WTC11 (cell line): ENCODE results near the gene CALN1. TPM values are rescaled to one million over a fixed set of nuclear protein-coding genes. Genes with fewer than 3 reads are reported as not detected.

Experiments
- ATAC-seq: fragments of 200-7000 bp; cut with Tn5 transposase; 2 replicates; pipeline ENCODE4 v1.10.0; 2021; ENCODE audit warnings: mild to moderate bottlenecking, moderate library complexity
- CTCF ChIA-PET: fragments of 300-600 bp; sonication (Branson Sonifier 250); formaldehyde crosslinking; loops from one replicate; lab custom pipeline; 2021; ENCODE audit warnings: antibody characterized with exemption; lab: Charles Lee
- POLR2A ChIA-PET: fragments of 350-600 bp; sonication (Branson Sonifier 250); formaldehyde crosslinking; loops from one replicate; lab custom pipeline; 2021; ENCODE audit warnings: antibody characterized with exemption; lab: Charles Lee
- DNase-seq: peaks from one replicate; pipeline ENCODE4 v3.0.0; 2021; ENCODE audit warnings: low spot score
- H3K27ac Mint-ChIP-seq: 2 replicates; pipeline ENCODE4 v1.8.0; 2021; ENCODE audit warnings: mixed read lengths
- H3K27me3 Mint-ChIP-seq: 2 replicates; pipeline ENCODE4 v1.8.0; 2021; ENCODE audit warnings: low read depth, mild to moderate bottlenecking, moderate library complexity, mixed read lengths
- H3K36me3 Mint-ChIP-seq: 2 replicates; pipeline ENCODE4 v1.8.0; 2021; ENCODE audit warnings: mixed read lengths
- H3K4me1 Mint-ChIP-seq: 2 replicates; pipeline ENCODE4 v1.8.0; 2022; ENCODE audit warnings: mixed read lengths
- H3K4me3 Mint-ChIP-seq: 2 replicates; pipeline ENCODE4 v1.8.0; 2021; ENCODE audit warnings: mild to moderate bottlenecking, moderate library complexity, mixed read lengths
- H3K9me3 Mint-ChIP-seq: 2 replicates; pipeline ENCODE4 v1.8.0; 2021; ENCODE audit warnings: mixed read lengths
- AFF4 ChIP-seq: sonication (generic); formaldehyde crosslinking; IDR thresholded peaks from 2 replicates; pipeline ENCODE4 v1.8.1; 2023; ENCODE audit warnings: mild to moderate bottlenecking, missing genetic modification reagents, borderline replicate concordance
- AR ChIP-seq: fragments of 250-450 bp; sonication (Bioruptor Pico); IDR thresholded peaks from 2 replicates; pipeline ENCODE4 v1.9.0; 2021; ENCODE audit warnings: mild to moderate bottlenecking
- ERG ChIP-seq: fragments of 250-450 bp; sonication (Bioruptor Pico); IDR thresholded peaks from 2 replicates; pipeline ENCODE4 v1.8.0; 2021; ENCODE audit warnings: mild to moderate bottlenecking
- FOXP1 ChIP-seq: sonication (generic); formaldehyde crosslinking; IDR thresholded peaks from 2 replicates; pipeline ENCODE4 v1.8.0; 2022; ENCODE audit warnings: missing genetic modification reagents, mild to moderate bottlenecking, moderate library complexity, borderline replicate concordance
- IRF2 ChIP-seq: sonication (generic); formaldehyde crosslinking; IDR thresholded peaks from 2 replicates; pipeline ENCODE4 v1.8.0; 2022; ENCODE audit warnings: low read depth, missing genetic modification reagents, borderline replicate concordance
- JUN ChIP-seq: sonication (generic); formaldehyde crosslinking; IDR thresholded peaks from 2 replicates; pipeline ENCODE4 v1.8.0; 2023; ENCODE audit warnings: mild to moderate bottlenecking, missing genetic modification reagents
- NFATC4 ChIP-seq: fragments of 250-450 bp; sonication (Bioruptor Pico); IDR thresholded peaks from 2 replicates; pipeline ENCODE4 v1.9.0; 2021; ENCODE audit warnings: mild to moderate bottlenecking
- RELA ChIP-seq: sonication (generic); formaldehyde crosslinking; IDR thresholded peaks from 2 replicates; pipeline ENCODE4 v1.8.1; 2022; ENCODE audit warnings: missing genetic modification reagents, mild to moderate bottlenecking, borderline replicate concordance
- SOX15 ChIP-seq: fragments of 250-450 bp; sonication (Bioruptor Pico); IDR thresholded peaks from 2 replicates; pipeline ENCODE4 v1.9.0; 2021; ENCODE audit warnings: mild to moderate bottlenecking
- STAT6 ChIP-seq: sonication (generic); formaldehyde crosslinking; conservative IDR thresholded peaks from 2 replicates; pipeline ENCODE4 v1.8.1; 2023; ENCODE audit warnings: mild to moderate bottlenecking, low read depth, missing genetic modification reagents, moderate library complexity
- TP53 ChIP-seq: sonication (generic); formaldehyde crosslinking; IDR thresholded peaks from 2 replicates; pipeline ENCODE4 v1.8.1; 2023; ENCODE audit warnings: mild to moderate bottlenecking, missing genetic modification reagents
- ZNF138 ChIP-seq: sonication (generic); formaldehyde crosslinking; conservative IDR thresholded peaks from 2 replicates; pipeline ENCODE4 v1.8.1; 2022; ENCODE audit warnings: mild to moderate bottlenecking, moderate library complexity, missing genetic modification reagents
- total RNA-seq: library from RNA; stranded (reverse); gene quantifications from 3 replicates; pipeline ENCODE4 v1.2.3, GENCODE V29; 2021
- TF ChIP-seq, protein P1 (sequence below): fragments of 200-600 bp; IDR thresholded peaks from 2 replicates; pipeline ENCODE4 v1.8.0; 2022; ENCODE audit warnings: antibody characterized with exemption
- TF ChIP-seq, protein P2 (sequence below): sonication (generic); formaldehyde crosslinking; IDR thresholded peaks from 2 replicates; pipeline ENCODE4 v1.8.0; 2023; ENCODE audit warnings: missing genetic modification reagents

The CALN1 gene
- total RNA-seq, 1 experiment from 2014 or later = 10.5 TPM

- POLR2A ChIA-PET = no interaction called here
- TF ChIP-seq STAT6 (CRISPR knock-in tag) = no peak
- TF ChIP-seq AR (CRISPR knock-in tag) = no peak
- TF ChIP-seq, protein P1, sequence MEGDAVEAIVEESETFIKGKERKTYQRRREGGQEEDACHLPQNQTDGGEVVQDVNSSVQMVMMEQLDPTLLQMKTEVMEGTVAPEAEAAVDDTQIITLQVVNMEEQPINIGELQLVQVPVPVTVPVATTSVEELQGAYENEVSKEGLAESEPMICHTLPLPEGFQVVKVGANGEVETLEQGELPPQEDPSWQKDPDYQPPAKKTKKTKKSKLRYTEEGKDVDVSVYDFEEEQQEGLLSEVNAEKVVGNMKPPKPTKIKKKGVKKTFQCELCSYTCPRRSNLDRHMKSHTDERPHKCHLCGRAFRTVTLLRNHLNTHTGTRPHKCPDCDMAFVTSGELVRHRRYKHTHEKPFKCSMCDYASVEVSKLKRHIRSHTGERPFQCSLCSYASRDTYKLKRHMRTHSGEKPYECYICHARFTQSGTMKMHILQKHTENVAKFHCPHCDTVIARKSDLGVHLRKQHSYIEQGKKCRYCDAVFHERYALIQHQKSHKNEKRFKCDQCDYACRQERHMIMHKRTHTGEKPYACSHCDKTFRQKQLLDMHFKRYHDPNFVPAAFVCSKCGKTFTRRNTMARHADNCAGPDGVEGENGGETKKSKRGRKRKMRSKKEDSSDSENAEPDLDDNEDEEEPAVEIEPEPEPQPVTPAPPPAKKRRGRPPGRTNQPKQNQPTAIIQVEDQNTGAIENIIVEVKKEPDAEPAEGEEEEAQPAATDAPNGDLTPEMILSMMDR = no peak
- Mint-ChIP-seq H3K27me3 (no peaks in the 10 kb centered on the region), H3K4me1 (no peaks in the 10 kb centered on the region), H3K27ac (no peak overlapping the region), H3K9me3 (peaks cover 5% of the 10 kb centered on the region; the same call in 1 of the 2 replicates), H3K4me3 (no peak overlapping the region), H3K36me3 (no peaks in the 10 kb centered on the region)
- CTCF ChIA-PET = no interaction called here
- ATAC-seq = no peak
- no peak for DNase-seq
Observed at GRCh38 chr7:72019436-72019835, 392.7 kb downstream of the CALN1 start.

DNA sequence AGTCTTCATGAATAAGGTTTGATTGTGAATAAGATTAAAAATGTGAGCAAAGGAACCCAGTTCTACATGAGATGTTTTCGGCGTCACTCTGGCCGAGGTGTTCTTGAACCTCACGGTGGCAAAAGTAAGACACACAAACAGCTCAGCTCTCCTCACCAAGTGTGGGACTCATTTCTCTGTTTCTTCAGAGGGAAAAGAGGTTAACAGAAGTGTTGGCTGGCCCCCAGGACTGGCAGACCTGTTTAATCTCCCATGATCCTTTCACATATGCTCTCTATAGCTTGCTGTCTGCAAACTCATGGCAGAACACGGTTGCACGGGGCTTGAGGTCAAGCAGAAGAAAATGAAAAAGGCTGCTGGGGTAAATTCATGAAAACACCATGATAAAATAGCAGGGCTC, 394.4 kb downstream of the CALN1 start:
- POLR2A ChIA-PET = no interaction called here
- Mint-ChIP-seq H3K4me3 (no peak overlapping the region), H3K4me1 (no peaks in the 10 kb centered on the region), H3K27ac (no peak overlapping the region), H3K9me3 (peaks cover 5% of the 10 kb centered on the region; the same call in 1 of the 2 replicates), H3K27me3 (no peaks in the 10 kb centered on the region), H3K36me3 (no peaks in the 10 kb centered on the region)
- TF ChIP-seq NFATC4 (CRISPR knock-in tag) (no peak), ZNF138 (CRISPR knock-in tag) (no peak), TP53 (no peak), JUN (CRISPR knock-in tag) (no peak), AFF4 (no peak), ERG (CRISPR knock-in tag) (no peak), RELA (CRISPR knock-in tag) (no peak), SOX15 (CRISPR knock-in tag) (no peak), IRF2 (CRISPR knock-in tag) (no peak), FOXP1 (CRISPR knock-in tag) (no peak)
- TF ChIP-seq, protein P2, sequence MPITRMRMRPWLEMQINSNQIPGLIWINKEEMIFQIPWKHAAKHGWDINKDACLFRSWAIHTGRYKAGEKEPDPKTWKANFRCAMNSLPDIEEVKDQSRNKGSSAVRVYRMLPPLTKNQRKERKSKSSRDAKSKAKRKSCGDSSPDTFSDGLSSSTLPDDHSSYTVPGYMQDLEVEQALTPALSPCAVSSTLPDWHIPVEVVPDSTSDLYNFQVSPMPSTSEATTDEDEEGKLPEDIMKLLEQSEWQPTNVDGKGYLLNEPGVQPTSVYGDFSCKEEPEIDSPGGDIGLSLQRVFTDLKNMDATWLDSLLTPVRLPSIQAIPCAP = no peak
- ATAC-seq (no peak), DNase-seq (no peak)
- CTCF ChIA-PET = no interaction called here
